Bone marrow (tissue), 2 donors: ENCODE results near the gene LXN.

Experiments used
- DNase-seq, 2 donors: peaks; one replicate each; lab custom pipeline; 2025; lab: John Stamatoyannopoulos, UW

The LXN gene

DNA sequence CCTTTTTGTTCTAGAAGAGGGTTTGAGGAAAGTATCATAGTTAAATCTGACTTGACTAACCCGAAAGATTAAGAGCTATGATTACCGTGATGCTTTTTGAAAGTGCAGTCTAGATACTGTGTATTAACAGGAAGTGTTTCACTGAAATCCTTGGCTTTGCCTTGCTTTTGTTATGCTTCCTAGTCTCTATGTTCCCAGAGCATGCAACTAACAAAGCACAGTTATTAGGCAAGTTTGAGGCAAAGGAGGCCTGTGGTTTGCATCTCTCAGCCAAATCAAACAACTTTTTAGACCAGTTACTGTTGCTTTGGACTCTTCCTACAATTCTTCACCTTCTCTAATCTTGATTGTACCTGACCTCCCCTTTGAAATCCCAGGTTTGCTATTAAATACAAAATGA is 3.9 kb downstream of the LXN start:
- DNase-seq, result no peak

DNA sequence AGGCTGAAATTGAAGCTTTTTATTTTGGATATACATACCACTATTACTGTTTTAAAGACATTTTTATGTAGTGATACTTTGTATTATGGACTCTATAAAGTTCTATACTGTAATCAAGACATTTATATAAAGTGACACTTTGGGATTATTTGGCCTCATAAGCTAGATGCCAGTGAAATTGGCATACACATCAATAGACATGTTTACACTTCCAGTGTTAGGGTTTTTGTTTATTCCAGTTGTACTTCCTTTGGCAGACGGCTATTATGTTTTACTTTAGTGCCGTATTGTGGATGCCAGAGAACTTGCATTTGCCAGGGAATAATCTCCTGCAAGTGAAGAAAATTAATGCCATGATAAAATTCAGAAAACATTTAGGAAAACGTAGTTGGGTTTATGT is 6.0 kb downstream of the LXN start:
- DNase-seq, result no peak

- no peak for DNase-seq
Measured at GRCh38 chr3:158663832-158664231, 8.6 kb downstream of the LXN start.

DNA sequence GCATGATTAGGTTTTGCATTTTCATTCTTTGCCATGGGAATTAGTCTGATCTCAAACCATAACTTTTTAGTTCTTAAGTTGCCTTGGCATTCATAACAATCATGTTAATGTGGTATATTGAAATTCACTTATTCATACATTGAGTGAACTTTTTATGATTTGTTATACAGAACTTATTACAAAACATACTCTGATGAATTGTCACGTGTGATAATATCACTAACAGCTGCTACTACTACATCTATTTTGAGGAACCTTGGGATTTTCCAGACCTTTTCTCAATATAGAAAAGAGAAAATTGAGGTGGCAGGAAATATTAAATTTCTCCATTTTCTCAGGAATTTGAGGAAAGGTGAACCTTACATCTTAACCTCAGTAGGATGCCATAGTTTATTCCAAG is 9.2 kb downstream of the LXN start:
- no peak for DNase-seq

GRCh38 chr3:158660711-158661110 is 11.7 kb downstream of the LXN start:
- DNase-seq, result no peak

DNA sequence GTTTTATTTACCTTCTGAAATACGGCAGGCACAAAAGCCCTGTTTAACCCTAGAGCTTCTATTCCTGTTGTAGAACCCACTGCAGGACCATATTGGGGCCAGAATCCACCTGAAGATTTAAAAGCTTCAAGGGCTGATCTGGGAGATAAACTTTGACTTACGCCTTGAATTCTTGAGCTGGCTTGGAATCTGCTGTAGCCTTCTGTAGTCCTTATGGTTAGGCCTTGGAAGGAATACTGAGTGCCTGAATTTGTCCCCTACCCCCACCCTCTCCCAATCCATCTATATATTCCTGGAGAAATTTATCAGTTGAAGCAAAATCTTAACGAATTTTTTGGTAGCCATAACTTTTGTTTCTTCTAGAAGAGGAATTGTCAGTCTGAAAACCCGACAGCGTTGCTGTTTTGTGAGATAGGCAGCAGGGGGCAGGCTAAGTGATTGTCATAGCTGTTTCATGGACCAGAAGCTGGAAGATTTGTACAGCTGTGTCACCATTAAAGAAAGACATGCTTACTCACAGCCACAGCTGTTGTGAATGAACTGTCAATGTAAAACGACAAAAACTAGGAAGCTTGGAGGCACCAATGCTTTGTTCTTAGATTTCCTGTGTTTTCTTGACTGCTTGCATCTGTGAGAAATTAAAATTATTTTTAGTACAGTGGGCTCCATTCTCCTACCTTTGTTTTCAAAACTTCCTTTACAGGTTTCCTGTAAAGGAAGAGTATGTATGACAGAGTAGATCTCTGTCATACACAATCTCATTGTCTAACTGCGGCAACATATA is 12.8 kb downstream of the LXN start:
- peak in 1 of 2 donors; percentile 81 for DNase-seq

DNA sequence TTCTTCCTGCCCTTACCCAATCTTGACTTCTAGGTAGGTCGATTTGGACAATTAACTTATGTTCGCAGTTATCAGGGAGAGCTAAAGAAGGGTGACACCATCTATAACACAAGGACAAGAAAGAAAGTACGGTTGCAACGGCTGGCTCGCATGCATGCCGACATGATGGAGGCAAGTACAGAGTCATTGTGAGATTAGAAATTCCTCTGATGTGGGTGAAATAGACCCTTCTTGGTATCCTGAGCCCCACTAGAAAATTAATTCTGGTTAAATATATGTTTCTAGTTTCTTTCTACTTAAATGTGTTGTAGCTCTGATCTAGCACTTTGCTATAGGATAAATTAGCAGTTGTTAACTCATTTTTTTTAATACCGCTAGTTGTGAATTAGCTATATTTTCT is 13.6 kb downstream of the LXN start:
- no peak for DNase-seq

DNA sequence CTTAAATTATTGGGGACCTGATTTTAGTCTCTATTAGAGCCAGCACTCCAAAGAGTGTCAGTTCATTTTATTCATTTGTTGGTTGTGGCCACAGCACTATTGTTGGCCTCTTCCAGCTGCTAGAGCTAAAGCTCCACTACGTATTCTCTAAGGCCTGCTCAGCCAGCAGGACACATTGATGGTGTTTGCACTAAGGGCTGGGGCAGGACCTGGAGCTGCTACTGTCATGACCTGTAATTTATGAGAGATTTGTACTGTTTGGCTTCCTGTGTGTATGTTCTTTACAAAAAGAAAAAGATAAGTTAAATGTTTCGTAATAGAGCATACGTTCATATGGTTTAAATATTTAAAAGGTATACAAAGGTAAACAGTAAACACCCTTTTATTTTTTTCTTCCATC is 20.0 kb downstream of the LXN start:
- no peak for DNase-seq

GRCh38 chr3:158651192-158651591 is 21.3 kb downstream of the LXN start:
- no peak for DNase-seq

DNA sequence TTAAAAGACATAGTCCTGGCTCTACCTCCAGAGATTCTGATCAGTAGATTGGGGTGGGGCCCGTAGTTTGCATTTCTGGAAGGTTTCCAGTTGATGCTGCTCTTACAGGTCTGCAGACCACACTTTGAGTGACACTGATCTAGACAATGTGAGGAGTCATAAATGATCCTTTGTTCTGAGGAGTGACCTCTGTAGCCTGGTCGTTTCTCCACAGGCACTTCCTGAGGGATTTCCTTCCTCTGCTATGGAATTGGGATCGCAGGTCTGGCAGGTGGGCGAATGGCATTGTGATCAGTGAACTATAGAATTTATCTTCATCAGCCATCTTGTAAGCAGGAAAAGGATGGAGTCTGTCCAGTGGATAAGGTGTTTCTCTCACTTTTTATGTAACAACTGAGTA is 22.7 kb downstream of the LXN start:
- no peak for DNase-seq

- peak; percentile 73 to 97 for DNase-seq
Measured at GRCh38 chr3:158644345-158644908, 28.0 kb downstream of the LXN start, which contains the start of gene GFM1. TSS of gene GFM1 (plus strand) at chr3:158644527. CDS start at chr3:158644635, 108 bp downstream.

DNA sequence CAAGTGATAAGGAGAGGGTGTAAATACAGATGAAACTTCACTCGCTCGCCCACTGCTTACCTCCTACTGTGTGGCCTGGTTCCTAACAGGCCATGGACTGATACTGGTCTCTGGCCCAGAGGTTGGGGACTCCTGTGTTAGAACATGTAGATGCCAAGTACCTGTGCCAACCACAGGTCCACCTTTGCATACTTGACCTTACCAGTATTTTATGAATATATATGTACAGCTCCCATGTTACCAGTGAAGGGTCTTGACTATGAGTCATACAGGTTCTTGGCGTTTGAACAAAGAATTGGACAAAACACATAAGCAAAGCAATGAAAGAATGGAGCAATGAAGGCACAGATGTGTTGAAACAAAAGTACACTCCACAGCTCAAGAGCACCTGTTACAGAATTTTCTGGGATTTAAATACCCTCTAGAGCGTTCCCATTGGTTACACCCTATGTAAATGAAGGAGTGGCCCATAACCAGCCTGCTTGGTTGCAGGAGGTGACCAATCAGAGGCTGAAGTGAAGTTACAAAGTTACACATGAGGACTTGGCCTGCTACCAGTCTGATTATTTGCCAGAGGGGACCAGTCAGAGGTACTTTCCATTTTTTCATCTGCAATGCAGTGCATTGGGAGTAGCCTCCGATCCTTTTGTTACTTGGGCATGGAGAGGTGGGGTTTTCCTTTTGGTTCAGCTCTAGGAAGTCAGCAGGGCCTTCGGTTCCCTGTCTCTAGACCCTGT is 29.8 kb downstream of the LXN start:
- no peak for DNase-seq

DNA sequence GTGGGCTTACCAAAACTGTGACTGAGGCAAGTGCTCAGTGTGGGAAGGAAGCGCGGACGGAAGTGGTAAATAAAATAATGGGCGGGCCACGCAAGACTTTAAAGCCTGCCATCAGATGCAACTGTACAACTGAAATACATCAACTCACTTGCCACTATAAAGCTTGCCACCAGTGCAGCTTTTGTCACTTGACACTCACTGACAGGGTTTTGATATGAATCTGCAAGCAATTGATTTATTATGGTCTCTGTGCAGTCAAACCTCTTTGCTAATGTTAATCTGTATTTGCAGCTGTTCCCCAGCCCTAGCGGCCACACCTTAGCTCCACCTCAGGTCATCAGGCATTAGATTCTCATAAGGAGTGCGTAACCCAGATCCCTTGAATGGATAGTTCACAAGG is 30.4 kb downstream of the LXN start:
- DNase-seq, result no peak

- no peak for DNase-seq
Measured at GRCh38 chr3:158640646-158641045, 31.8 kb downstream of the LXN start.

DNA sequence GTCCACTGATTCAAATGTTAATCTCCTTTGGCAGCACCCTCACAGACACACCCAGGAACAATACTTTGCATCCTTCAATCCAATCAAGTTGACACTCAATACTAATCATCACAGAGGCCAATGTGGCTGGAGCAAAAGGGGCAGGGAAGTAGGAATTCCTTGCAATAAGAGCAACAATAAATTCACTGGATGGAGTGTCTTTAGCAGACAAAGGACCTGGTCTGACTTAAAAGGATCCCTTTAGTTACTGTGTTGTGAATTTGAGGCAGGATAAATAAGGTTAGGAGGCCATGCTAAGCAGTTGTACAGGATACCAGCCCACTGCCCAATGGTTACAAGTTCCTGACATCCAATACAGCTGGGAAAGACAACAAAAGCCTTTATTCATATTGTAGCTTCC is 40.5 kb downstream of the LXN start:
- DNase-seq, result no peak

- DNase-seq, result no peak
Measured at GRCh38 chr3:158625881-158626280, 46.6 kb downstream of the LXN start.

DNA sequence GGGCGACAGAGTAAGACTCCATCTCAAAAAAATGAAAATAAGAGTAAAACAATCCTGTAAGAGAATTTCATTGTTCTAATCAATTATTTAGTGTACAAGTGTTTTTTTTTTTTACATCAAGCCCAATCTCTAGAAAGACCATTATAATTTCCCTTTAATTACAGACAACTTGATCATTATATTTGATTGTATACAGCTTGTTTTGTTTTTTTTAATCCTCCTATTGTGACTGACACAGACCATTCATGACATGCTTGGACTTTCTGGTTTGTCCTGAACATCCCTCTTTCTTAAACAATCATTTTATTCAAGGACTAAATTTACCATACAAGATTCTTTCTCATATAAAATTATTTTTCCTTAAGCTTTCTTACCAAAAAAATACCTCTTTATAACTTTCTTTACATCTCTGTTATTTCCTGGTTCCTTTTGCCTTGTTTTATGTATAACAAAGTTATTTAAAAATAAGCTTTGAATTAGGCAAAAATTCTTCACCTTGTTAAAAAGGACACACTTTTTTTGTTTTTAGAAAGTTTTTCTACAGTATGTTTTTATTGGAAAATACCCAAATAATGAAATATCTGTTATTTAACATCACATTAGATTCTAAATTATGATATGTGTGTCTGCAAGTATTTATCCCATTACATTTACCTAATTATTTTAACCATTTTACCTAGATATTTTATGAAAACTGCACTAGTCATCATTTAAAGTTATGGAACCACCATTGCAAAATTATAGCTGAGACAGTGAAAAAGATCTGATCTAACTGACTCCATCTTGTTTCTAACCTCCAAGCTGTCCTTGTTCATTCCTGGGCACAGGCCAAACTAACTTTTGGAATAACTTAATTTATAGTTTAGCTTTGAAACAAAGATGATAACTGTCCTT is 54.2 kb downstream of the LXN start:
- DNase-seq, result no peak
